Fibroblast of peridontal ligament (primary cell): ENCODE data around the gene CRYGN.

Experiments used
- DNase-seq: peaks from one replicate; pipeline ENCODE4 v3.0.0-alpha.2; 2010; ENCODE audit errors: extremely low read depth

CRYGN gene

GRCh38 chr7:151439855-151440798 lies at the start of gene CRYGN:
CRYGN (minus strand) TSS chr7:151440141; CDS start chr7:151439917, 224 bp downstream.
- DNase-seq: no peak

GRCh38 chr7:151489498-151489897 lies 49.6 kb upstream of the CRYGN start:
- DNase-seq: no peak

- DNase-seq: no peak
These were observed 48.2 kb upstream of the CRYGN start for GRCh38 chr7:151488096-151488495.

- no peak for DNase-seq
These were observed 47.3 kb upstream of the CRYGN start for GRCh38 chr7:151487228-151487627.

- no peak for DNase-seq
These were observed 46.1 kb upstream of the CRYGN start for GRCh38 chr7:151486074-151486473.

GRCh38 chr7:151484971-151485707 lies 45.2 kb upstream of the CRYGN start:
- DNase-seq: peak; percentile 66

GRCh38 chr7:151483711-151483983 lies 43.7 kb upstream of the CRYGN start:
- no peak for DNase-seq

- no peak for DNase-seq
These were observed 43.2 kb upstream of the CRYGN start for GRCh38 chr7:151482883-151483710.

GRCh38 chr7:151481650-151482505 lies 41.9 kb upstream of the CRYGN start:
- no peak for DNase-seq

- DNase-seq: no peak
These were observed 37.9 kb upstream of the CRYGN start for GRCh38 chr7:151477867-151478266.

GRCh38 chr7:151472644-151473380 lies 32.9 kb upstream of the CRYGN start:
- no peak for DNase-seq

GRCh38 chr7:151470711-151471110 lies 30.8 kb upstream of the CRYGN start:
- DNase-seq: no peak

- no peak for DNase-seq
These were observed 29.3 kb upstream of the CRYGN start for GRCh38 chr7:151469281-151469680.

- DNase-seq: no peak
These were observed 28.5 kb upstream of the CRYGN start for GRCh38 chr7:151468217-151469018.

GRCh38 chr7:151465169-151465568 lies 25.2 kb upstream of the CRYGN start:
- no peak for DNase-seq

GRCh38 chr7:151462306-151462779 lies 22.4 kb upstream of the CRYGN start:
- no peak for DNase-seq

- no peak for DNase-seq
These were observed 21.9 kb upstream of the CRYGN start for GRCh38 chr7:151461942-151462230.

- DNase-seq: no peak
These were observed 21.4 kb upstream of the CRYGN start for GRCh38 chr7:151461096-151461941.

- DNase-seq: peak; percentile 9
These were observed 20.5 kb upstream of the CRYGN start for GRCh38 chr7:151460474-151460855.
